ENCODE measurements around the gene CTXND1.
"Not testable (repeated sequence)": the region's sequence is repeated elsewhere in the genome, so short reads cannot be mapped to it uniquely, and the experiment has no call there.

The CTXND1 gene

DNA sequence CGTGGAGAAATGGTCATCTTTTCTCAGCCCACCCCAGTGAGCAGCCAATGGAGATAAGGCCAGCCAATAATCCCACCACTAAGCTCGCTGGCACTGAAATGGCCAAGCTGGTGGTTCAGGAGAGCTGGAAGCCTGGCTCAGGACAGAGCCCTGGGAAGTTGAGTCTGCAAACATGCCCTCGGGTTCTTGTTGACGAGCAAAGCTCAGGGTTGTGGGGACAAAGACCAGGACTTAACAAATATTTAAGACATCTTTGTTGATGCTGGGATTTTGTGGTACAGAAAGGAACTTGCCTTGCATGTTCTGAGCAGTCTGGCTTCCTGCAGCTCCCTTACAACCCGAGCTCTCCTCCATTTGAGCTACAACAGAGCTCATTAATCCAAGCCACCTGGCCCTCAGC, 94.8 kb downstream of the CTXND1 start:
- no peak for DNase-seq (ENCODE audit: low read depth)

DNA sequence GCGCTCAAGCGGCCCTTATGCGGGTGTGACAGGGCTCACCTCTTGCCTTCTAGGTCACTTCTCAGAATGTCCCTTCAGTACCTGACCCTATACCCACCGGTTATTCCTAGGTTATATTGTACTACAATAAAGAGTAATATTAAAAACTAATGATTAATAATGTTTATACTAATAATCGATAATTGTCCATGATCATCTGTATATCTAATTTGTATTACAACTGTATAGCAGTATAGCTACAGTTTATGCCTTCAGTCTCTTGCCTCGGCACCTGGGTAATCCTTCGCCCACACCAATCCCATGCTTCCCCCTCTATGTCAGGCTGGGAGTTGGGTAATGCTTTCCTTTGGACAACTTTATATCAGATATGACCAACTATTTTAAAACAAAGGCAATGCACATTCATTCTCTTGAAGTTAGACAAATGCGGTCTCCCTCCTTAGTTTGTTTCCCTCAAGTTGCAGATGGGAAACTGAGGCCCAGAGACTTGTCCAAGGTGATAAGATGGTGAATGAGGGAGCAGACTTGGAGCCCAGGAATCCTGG, 95.8 kb downstream of the CTXND1 start:
- DNase-seq (ENCODE audit: low read depth) = no peak

DNA sequence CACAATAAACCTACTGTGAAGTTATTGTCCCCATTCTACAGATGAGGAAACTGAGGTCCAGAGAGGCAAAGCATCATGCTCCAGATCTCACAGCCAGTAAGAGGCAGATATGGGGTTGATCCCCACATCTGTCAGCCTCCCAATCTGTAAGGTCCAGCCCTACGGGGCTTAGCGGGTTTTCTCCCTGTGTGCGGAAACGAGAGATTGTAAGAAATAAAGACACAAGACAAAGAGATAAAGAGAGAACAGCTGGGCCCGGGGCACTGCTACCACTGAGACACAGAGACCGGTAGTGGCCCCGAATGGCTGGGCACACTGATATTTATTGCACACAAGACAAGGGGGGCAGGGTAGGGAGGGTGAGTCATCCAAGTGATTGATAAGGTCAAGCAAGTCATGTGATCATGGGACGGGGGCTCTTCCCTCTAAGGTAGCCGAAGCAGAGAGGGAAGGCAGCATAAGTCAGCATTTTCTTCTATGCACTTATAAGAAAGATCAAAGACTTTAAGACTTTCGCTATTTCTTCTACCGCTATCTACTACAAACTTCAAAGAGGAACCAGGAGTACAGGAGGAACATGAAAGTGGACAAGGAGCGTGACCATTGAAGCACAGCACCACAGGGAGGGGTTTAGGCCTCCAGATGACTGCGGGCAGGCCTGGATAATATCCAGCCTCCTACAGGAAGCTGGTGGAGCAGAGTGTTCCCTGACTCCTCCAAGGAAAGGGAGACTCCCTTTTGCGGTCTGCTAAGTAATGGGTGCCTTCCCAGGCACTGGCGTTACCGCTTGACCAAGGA, 96.4 kb downstream of the CTXND1 start:
- DNase-seq (ENCODE audit: low read depth) = not testable (repeated sequence)

- DNase-seq (ENCODE audit: low read depth) = no peak
Measured at GRCh38 chr15:80155001-80155377, 97.0 kb downstream of the CTXND1 start.

GRCh38 chr15:80154336-80154735, 97.7 kb downstream of the CTXND1 start:
- no peak for DNase-seq (ENCODE audit: low read depth)

GRCh38 chr15:80153900-80154299, 98.1 kb downstream of the CTXND1 start:
- no peak for DNase-seq (ENCODE audit: low read depth)

GRCh38 chr15:80152896-80153876, 98.8 kb downstream of the CTXND1 start, which contains the start of gene FAH:
TSS of gene FAH (plus strand) at chr15:80152999. CDS start at chr15:80153055, 56 bp downstream.
- DNase-seq (ENCODE audit: low read depth) = no peak

DNA sequence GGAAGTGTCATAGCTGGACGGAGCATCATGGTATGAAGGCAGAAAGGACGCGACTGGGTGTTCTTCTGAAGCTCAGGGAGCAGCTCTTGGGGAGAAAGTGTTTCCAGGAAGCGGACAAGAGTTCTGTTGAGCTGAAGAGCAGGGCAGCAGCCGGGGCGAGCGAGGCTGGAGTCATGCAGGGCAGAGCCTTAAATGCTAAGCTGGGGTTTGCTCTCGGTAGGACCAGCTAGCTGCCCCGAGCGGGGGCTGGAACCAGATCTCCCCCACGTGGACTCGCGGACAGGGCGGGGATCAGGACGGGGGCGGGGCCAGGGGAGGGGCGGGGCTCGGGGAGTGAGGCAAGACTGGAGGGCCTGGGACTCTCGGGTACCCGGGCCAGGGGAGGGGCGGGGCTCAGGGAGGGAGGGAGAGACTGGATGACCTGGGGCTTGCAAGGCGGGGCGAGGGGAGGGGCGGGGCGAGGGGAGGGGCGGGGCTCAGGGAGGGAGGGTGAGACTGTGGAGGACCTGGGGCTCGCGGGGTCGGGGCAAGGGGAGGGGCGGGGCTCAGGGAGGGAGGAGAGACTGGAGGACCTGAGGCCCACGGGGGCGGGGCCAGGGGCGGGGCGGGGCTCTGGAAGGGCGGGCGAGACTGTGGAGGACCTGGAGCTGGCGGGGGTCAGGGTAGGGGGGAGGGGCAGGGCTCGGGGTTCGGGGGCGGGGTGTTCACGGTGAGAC, 99.7 kb downstream of the CTXND1 start:
- DNase-seq (ENCODE audit: low read depth) = peak; percentile 87

DNA sequence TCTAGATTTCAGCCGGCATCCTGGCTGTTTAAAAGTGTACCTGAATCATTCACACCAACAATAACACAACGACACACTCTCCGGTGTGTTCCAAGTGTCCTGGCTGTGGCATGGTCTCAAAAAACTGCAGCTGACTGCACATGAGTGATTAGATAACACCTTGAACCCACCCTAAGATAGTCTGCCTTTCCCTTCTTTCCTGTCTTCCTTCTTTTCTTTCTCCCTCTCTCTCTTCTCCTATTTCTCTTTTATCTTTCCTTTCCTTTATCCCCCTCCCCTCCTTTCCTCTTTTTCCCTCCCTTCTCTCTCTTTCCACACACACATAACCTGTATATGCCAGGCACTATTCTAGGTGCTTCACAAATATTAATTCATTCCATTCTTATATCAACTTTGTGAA, 100.4 kb downstream of the CTXND1 start:
- DNase-seq (ENCODE audit: low read depth) = no peak

DNA sequence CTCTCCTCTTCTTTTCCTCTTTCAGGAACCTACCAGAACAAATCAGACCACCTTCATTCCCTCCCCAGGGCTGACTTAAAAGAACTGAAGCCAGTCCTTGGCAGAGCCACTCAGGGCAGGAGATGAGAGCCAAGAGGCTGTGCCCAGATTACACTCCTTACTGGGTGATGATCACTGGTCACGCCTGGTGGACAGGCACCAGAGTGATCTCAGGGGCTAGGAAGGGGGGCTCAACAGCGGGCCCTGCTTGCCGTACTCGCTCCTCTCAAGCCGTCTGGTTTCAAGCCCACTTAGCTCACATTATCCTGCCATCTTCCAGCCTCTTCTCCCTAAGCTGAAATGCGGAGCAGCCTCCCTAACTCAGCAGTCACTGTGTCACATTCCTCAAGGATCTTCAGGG, 100.9 kb downstream of the CTXND1 start:
- DNase-seq (ENCODE audit: low read depth) = no peak

Data from stimulated activated CD8-positive, alpha-beta memory T cell treated with anti-CD3 and anti-CD28 coated beads, Interleukin-7, amount 100 ng/mL, for 24 hours (primary cell).